Effector memory CD4-positive, alpha-beta T cell (primary cell): Measurements from ENCODE around the gene PLEKHN1.

Experiments used
- DNase-seq, 3 donors: peaks; one replicate each; pipeline ENCODE4 v3.0.0-alpha.2; 2020
- H3K27ac ChIP-seq: 2 replicates; pipeline ENCODE4 v1.7.0; 2013; ENCODE audit warnings: mild to moderate bottlenecking, low read length, moderate library complexity; ENCODE audit not compliant: insufficient read depth, poor library complexity, severe bottlenecking
- H3K27me3 ChIP-seq: replicated peaks from 2 replicates; pipeline ENCODE4 v1.7.0; 2013; ENCODE audit warnings: mild to moderate bottlenecking, low read length; ENCODE audit not compliant: insufficient read depth, control insufficient read depth, poor library complexity, severe bottlenecking
- H3K36me3 ChIP-seq: 2 replicates; pipeline ENCODE4 v1.7.0; 2013; ENCODE audit warnings: mild to moderate bottlenecking, low read length, moderate library complexity; ENCODE audit not compliant: control insufficient read depth, insufficient read depth
- H3K4me1 ChIP-seq: 2 replicates; pipeline ENCODE4 v1.7.0; 2013; ENCODE audit warnings: low read length, mild to moderate bottlenecking; ENCODE audit not compliant: control insufficient read depth, insufficient read depth, poor library complexity, severe bottlenecking
- H3K4me3 ChIP-seq: 2 replicates; pipeline ENCODE4 v1.7.0; 2013; ENCODE audit warnings: low read length, low read depth, mild to moderate bottlenecking; ENCODE audit not compliant: insufficient read depth, poor library complexity, severe bottlenecking
- H3K9me3 ChIP-seq: 2 replicates; pipeline ENCODE4 v1.7.0; 2013; ENCODE audit warnings: mild to moderate bottlenecking, low read length, moderate library complexity; ENCODE audit not compliant: control insufficient read depth

Gene PLEKHN1

DNA sequence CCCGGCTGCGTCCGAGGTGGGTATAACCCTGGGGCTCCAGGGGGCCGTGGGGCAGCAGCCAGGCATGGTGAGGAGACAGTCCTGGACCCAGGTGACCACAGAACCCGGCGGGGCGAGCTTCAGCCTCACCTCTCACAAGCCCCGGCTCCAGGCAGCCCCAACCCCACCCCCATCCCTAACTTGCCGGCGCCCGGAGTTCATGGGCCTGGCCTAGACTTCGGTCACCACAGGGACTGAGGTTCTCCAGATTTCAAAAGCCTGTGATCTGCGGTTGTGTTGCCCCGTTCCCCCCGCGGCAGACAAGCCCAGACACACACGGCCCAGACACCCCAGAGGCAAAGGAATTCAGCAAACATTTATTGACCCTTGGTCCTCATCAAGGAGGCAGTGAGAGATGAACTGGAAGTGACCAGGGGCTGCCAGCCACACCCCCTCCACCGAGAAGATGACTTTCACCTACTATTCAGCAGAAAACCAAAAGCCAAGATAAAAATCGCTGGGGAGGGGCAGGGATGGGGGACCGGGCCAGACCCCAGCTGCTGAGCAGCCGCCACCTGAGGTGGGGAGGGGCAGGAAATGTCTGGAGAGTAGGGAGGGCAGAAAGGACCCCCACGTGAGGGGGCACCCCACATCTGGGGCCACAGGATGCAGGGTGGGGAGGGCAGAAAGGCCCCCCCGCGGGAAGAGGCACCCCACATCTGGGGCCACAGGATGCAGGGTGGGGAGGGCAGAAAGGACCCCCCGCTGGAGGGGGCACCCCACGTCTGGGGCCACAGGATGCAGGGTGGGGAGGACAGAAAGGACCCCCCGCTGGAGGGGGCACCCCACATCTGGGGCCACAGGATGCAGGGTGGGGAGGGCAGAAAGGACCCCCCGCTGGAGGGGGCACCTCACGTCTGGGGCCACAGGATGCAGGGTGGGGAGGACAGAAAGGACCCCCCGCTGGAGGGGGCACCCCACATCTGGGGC lies 29.7 kb downstream of the PLEKHN1 start:
- peaks cover 32% of the 10 kb centered on the region for H3K4me1 ChIP-seq
- H3K27ac ChIP-seq = no peak overlapping the region
- H3K27me3 ChIP-seq = peaks cover 41% of the 10 kb centered on the region
- no peaks in the 10 kb centered on the region for H3K9me3 ChIP-seq
- DNase-seq = no peak
- H3K36me3 ChIP-seq = no peaks in the 10 kb centered on the region
- no peak overlapping the region for H3K4me3 ChIP-seq

DNA sequence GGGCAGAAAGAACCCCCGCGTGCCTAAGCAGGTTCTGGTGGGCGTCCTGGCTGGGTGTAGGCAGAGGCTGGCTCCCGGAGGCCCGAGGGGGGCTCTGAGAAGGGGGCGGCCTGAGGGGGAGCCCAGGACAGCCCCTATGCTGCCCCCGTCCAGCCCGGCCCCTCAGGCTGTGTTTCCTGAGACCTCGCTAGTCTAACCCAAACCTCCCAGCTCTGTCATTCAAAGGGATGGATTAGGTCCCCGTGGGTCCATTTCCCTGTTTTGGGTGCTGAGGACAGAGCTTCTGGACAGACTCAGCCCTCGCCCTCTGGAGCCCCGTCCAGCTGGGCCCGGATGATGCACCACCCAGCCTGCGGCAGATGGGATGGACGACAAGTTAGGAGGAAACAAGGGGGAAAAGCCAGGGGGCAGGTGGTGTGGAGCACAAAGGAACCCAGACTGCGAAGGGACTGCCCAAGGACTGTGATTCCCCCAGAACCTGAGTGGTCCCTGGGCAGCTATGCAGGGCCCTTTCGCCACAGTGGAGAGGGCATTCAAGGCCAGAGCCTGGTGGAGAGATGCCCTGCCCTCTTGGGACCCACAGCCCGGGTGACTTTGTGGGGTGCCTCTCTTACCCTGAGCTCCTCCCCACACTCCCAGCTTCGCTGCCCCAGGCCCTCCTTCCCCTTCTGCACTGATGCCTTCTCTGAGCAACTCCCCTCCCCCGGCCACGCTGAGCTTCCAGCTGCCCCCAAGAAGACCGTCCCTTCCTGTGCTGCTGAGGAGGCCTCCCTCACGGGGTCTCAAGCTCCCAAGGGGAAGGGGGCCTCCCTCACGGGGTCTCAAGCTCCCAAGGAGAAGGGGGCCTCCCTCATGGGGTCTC lies 30.8 kb downstream of the PLEKHN1 start:
- H3K27ac ChIP-seq = no peak overlapping the region
- no peak for DNase-seq
- peaks cover 52% of the 10 kb centered on the region for H3K27me3 ChIP-seq
- H3K4me1 ChIP-seq = peaks cover 43% of the 10 kb centered on the region
- no peak overlapping the region for H3K4me3 ChIP-seq
- H3K9me3 ChIP-seq = no peaks in the 10 kb centered on the region
- no peaks in the 10 kb centered on the region for H3K36me3 ChIP-seq

GRCh38 chr1:997713-997992 lies 31.4 kb downstream of the PLEKHN1 start:
- no peaks in the 10 kb centered on the region for H3K36me3 ChIP-seq
- no peaks in the 10 kb centered on the region for H3K9me3 ChIP-seq
- DNase-seq = no peak
- no peak overlapping the region for H3K4me3 ChIP-seq
- peaks cover 46% of the 10 kb centered on the region for H3K4me1 ChIP-seq
- H3K27ac ChIP-seq = no peak overlapping the region
- H3K27me3 ChIP-seq = peaks cover 55% of the 10 kb centered on the region

GRCh38 chr1:997993-998744 lies 31.9 kb downstream of the PLEKHN1 start:
- no peaks in the 10 kb centered on the region for H3K36me3 ChIP-seq
- H3K27ac ChIP-seq = no peak overlapping the region
- peaks cover 60% of the 10 kb centered on the region for H3K27me3 ChIP-seq
- no peak for DNase-seq
- H3K4me1 ChIP-seq = peaks cover 46% of the 10 kb centered on the region
- H3K4me3 ChIP-seq = no peak overlapping the region
- H3K9me3 ChIP-seq = no peaks in the 10 kb centered on the region

GRCh38 chr1:998745-998994 lies 32.4 kb downstream of the PLEKHN1 start:
- no peak for DNase-seq
- Histone ChIP-seq H3K27me3 (peaks cover 65% of the 10 kb centered on the region), H3K4me3 (no peak overlapping the region), H3K4me1 (peaks cover 46% of the 10 kb centered on the region), H3K36me3 (no peaks in the 10 kb centered on the region), H3K9me3 (no peaks in the 10 kb centered on the region), H3K27ac (no peak overlapping the region)

- Histone ChIP-seq H3K27ac (no peak overlapping the region), H3K9me3 (no peaks in the 10 kb centered on the region), H3K27me3 (peaks cover 70% of the 10 kb centered on the region), H3K4me3 (peak overlapping the region; percentile 46), H3K4me1 (peaks cover 46% of the 10 kb centered on the region), H3K36me3 (no peaks in the 10 kb centered on the region)
- DNase-seq = peak in 1 of 3 donors; percentile 28
Observed at GRCh38 chr1:998995-999724, 32.9 kb downstream of the PLEKHN1 start.

DNA sequence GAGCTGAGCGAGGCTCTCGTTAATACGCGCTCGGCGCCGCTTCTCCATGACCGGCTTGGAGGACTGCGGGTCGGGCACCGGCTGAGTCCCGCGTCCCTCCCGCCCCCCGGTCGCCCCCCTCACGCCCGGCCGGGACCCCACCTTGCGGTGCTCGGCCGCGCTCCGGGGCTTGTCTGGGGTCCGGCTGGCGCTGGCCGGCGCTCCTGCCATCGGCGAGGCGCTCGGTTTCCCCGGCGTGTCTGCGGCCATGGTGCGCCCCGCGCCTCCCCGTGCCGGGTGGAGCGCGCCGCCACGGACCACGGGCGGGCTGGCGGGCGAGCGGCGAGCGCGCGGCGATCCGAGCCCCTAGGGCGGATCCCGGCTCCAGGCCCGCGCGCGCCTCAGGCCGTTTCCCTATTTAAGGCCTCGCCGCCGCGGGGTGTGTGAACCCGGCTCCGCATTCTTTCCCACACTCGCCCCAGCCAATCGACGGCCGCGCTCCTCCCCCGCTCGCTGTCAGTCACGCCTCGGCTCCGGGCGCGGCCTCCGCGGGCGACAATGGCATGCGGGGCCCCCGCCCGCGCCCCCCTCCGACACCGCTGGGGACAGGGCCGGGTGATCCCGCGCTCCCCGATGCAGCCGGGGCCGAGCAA lies 33.6 kb downstream of the PLEKHN1 start, which contains the start of gene HES4:
HES4 (minus strand) TSS at position 373 of the 632 bp plus-strand sequence; CDS start at position 249, 124 bp downstream.
- Histone ChIP-seq H3K27me3 (peaks cover 76% of the 10 kb centered on the region), H3K27ac (peak within 1 kb of the TSS; percentile 25)

DNA sequence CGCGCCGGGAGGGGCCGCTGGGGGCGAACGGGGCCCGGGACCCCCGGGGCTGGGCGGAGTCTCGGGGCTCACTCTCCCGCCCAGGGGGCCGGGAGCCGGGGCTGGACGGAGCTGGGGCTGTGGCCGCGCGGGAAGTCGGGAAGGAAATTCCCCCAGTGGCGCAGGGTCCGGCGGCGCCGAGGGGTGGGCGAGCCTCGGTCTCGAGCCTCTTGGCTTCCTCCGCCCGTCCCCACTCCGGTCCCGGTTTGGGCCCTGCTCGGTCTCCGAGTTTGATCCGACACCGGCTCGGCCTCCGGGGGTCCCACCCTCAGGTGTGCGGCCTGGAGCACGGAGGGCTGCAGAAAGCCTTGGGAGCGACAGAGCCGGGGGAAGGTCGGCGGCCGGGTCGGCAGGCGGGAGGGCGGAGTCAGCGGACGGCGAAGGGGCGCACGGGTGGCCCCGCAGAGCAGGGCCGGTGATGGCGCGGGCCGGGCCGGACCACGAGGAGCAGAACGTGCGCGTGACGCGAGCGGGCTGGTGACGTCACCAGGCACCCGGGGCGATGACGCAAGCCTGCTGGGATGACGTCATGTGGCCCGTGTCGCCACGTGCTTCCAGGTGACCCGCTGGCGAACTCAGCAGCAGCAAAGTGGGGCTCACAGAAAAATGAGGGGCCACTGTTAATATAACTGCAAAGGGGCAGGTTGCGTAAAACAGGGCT lies 34.2 kb downstream of the PLEKHN1 start:
- DNase-seq = peak; percentile 62 to 71 (median 66)
- H3K27ac ChIP-seq = peak overlapping the region; percentile 25
- H3K27me3 ChIP-seq = peaks cover 83% of the 10 kb centered on the region
- peak overlapping the region; percentile 45 for H3K4me3 ChIP-seq
- H3K4me1 ChIP-seq = peaks cover 54% of the 10 kb centered on the region
- H3K36me3 ChIP-seq = no peaks in the 10 kb centered on the region
- H3K9me3 ChIP-seq = no peaks in the 10 kb centered on the region

More for the DNA sequence above, 33.6 kb downstream of the PLEKHN1 start, which contains the start of gene HES4:
- Histone ChIP-seq H3K4me1 (peaks cover 47% of the 10 kb centered on the region), H3K36me3 (no peaks in the 10 kb centered on the region), H3K4me3 (peak within 1 kb of the TSS; percentile 46), H3K9me3 (no peaks in the 10 kb centered on the region)
- DNase-seq = peak; percentile 37 to 53 (median 45)
